Lung (tissue), 12 donors: Measurements from ENCODE around the gene WRAP73. TPM values are rescaled to one million over a fixed set of nuclear protein-coding genes. Genes with fewer than 3 reads are reported as not detected.
A peak's percentile ranks its signal among the peaks of the same experiment; 100 is the strongest.

Experiments
- ATAC-seq: fragments of 200-7000 bp; cut with Tn5 transposase; one replicate; pipeline ENCODE4 v1.9.1; 2020; ENCODE audit warnings: moderate number of reproducible peaks; ENCODE audit not compliant: insufficient read depth, low FRiP score
- DNase-seq, 3 donors: peaks; one replicate each; pipeline ENCODE4 v3.0.0-alpha.2; 2013 to 2017
- H3K27ac ChIP-seq, 2 donors: one replicate each; pipeline ENCODE4 v1.5.1; 2013; ENCODE audit warnings: mild to moderate bottlenecking in 2 of 2, moderate library complexity in 2 of 2, control low read depth in 1 of 2, inconsistent platforms in 1 of 2, low read depth in 1 of 2, low read length in 1 of 2
- H3K27me3 ChIP-seq, 3 donors: one replicate each; pipeline ENCODE4 v1.5.1; 2013; ENCODE audit warnings: low read length in 2 of 3; ENCODE audit not compliant: control insufficient read depth in 3 of 3, insufficient read depth in 3 of 3
- H3K36me3 ChIP-seq, 4 donors: one replicate each; pipeline ENCODE4 v1.5.1; 2013; ENCODE audit warnings: low read length in 4 of 4, mild to moderate bottlenecking in 1 of 4, moderate library complexity in 1 of 4; ENCODE audit not compliant: control insufficient read depth in 4 of 4, insufficient read depth in 4 of 4
- H3K4me1 ChIP-seq, 5 donors: one replicate each; pipeline ENCODE4 v1.5.1; 2013; ENCODE audit warnings: low read length in 5 of 5, mild to moderate bottlenecking in 2 of 5, moderate library complexity in 1 of 5; ENCODE audit not compliant: control insufficient read depth in 5 of 5, insufficient read depth in 5 of 5
- H3K4me3 ChIP-seq: one replicate; pipeline ENCODE4 v1.5.1; 2013; ENCODE audit warnings: mild to moderate bottlenecking, control low read depth, moderate library complexity
- H3K9ac ChIP-seq, 2 donors: one replicate each; pipeline ENCODE4 v1.5.1; 2013; ENCODE audit warnings: low read length in 2 of 2, control low read depth in 1 of 2; ENCODE audit not compliant: insufficient read depth in 1 of 2
- H3K9me3 ChIP-seq, 4 donors: one replicate each; pipeline ENCODE4 v1.5.1; 2013; ENCODE audit warnings: low read length in 3 of 4, mild to moderate bottlenecking in 1 of 4, moderate library complexity in 1 of 4; ENCODE audit not compliant: control insufficient read depth in 4 of 4, insufficient read depth in 3 of 4
- CTCF ChIP-seq: IDR thresholded peaks from 2 replicates; pipeline ENCODE4 v1.5.1; 2012; ENCODE audit warnings: mild to moderate bottlenecking; ENCODE audit errors: control extremely low read depth, extremely low read depth
- WGBS, 2 donors: extraction: QIAGEN DNeasy Blood & Tissue Kit; methylation state at CpG; one replicate each; pipeline ENCODE4 v1.1.7; 2013; 5-methylcytosine and 5-hydroxymethylcytosine counted together
- polyA plus RNA-seq, 2 donors: library from polyadenylated mRNA; stranded (reverse); fragments of 200-250 nt; gene quantifications; one replicate each; pipeline ENCODE4 v1.2.1, GENCODE V29; 2013
- total RNA-seq, 2 donors: library from RNA; depleted of rRNA in 1 of 2; stranded (reverse); fragments of >200 nt in 1 of 2; gene quantifications; one replicate each; pipeline ENCODE4 v1.2.1, GENCODE V29; 2014 to 2021
- donor health status: control.
- donor health status: control.
- donor health status: Bipolar disorder and iron deficiency.
- donor health status: healthy.
- donor health status: DM: yes; HTN: yes; CAD: no.

WRAP73 gene
- total and polyA plus RNA-seq, 4 donors: 17.3 to 25.3 (median 22.8) TPM

GRCh38 chr1:3609769-3610526 is 40.0 kb downstream of the WRAP73 start:
- ATAC-seq (no peak), DNase-seq (peak in 2 of 3 donors; percentile 42 to 53)
- 49 to 55% methylated on average over 24 of the region's 24 CpGs for WGBS, 2 donors
- peaks cover 0 to 9% (median 4%) of the 10 kb centered on the region in 4 donors for H3K36me3 ChIP-seq
- no peak overlapping the region for H3K27ac ChIP-seq
- no peak overlapping the region for H3K9ac ChIP-seq
- no peak for TF ChIP-seq CTCF
- H3K9me3 ChIP-seq: no peaks in the 10 kb centered on the region
- H3K27me3 ChIP-seq: no peaks in the 10 kb centered on the region
- H3K4me1 ChIP-seq: peaks cover 0 to 60% (median 25%) of the 10 kb centered on the region in 5 donors
- H3K4me3 ChIP-seq: no peak overlapping the region

GRCh38 chr1:3609016-3609768 is 40.7 kb downstream of the WRAP73 start:
- H3K36me3 ChIP-seq: peaks cover 0 to 9% (median 4%) of the 10 kb centered on the region in 4 donors
- no peaks in the 10 kb centered on the region for H3K9me3 ChIP-seq
- ATAC-seq (no peak), DNase-seq (peak in 1 of 3 donors; percentile 33)
- 51 to 64% methylated on average over 22 of the region's 22 CpGs for WGBS, 2 donors
- H3K4me1 ChIP-seq: peaks cover 0 to 54% (median 22%) of the 10 kb centered on the region in 5 donors
- no peak overlapping the region for H3K27ac ChIP-seq
- no peak overlapping the region for H3K4me3 ChIP-seq
- no peak overlapping the region for H3K9ac ChIP-seq
- no peaks in the 10 kb centered on the region for H3K27me3 ChIP-seq
- TF ChIP-seq CTCF: no peak

- ATAC-seq: no peak
- Histone ChIP-seq H3K27ac (no peak overlapping the region), H3K4me3 (no peak overlapping the region), H3K36me3 (peaks cover 0 to 9% (median 4%) of the 10 kb centered on the region in 4 donors), H3K4me1 (peaks cover 0 to 54% (median 21%) of the 10 kb centered on the region in 5 donors), H3K9ac (no peak overlapping the region), H3K27me3 (no peaks in the 10 kb centered on the region), H3K9me3 (no peaks in the 10 kb centered on the region)
- no peak for TF ChIP-seq CTCF
- WGBS, 2 donors: 86 to 91% methylated on average over 7 of the region's 7 CpGs
- no peak for DNase-seq
Observed at GRCh38 chr1:3608154-3608553, 41.7 kb downstream of the WRAP73 start.
